Measurements from ENCODE around the gene PFKFB4. TPM values are rescaled to one million over a fixed set of nuclear protein-coding genes. Genes with fewer than 3 reads are reported as not detected.

PFKFB4 gene
- total and polyA plus RNA-seq, 2 donors (not counting 1 experiment from before 2014, with no cell fraction given): 1.3 to 3.3 TPM

- no peaks in the 10 kb centered on the region for H3K79me2 ChIP-seq (ENCODE audit: control insufficient read depth, insufficient read depth, low read length)
- intact Hi-C loops (cut with micrococcal nuclease): no loop called here
- H3K27me3 ChIP-seq (replicated peaks in 1 of 4; ENCODE audit: control extremely low read depth in 1 of 4, control insufficient read depth in 3 of 4, insufficient read depth in 4 of 4, low read length in 3 of 4): peaks cover 0 to 4% (median 0%) of the 10 kb centered on the region in 4 experiments
- no peaks in the 10 kb centered on the region for H4K20me1 ChIP-seq (ENCODE audit: control insufficient read depth, insufficient read depth, low read length, poor library complexity, severe bottlenecking)
- no peak overlapping the region for H3K4me2 ChIP-seq (replicated peaks; ENCODE audit: low read depth, low read length, poor library complexity, severe bottlenecking)
- H3K4me3 ChIP-seq (ENCODE audit: control extremely low read depth in 1 of 5, extremely low read depth in 1 of 5, insufficient read depth in 1 of 5, low read depth in 2 of 5, low read length in 4 of 5): no peak overlapping the region
- no peak overlapping the region for H3K27ac Mint-ChIP-seq
- H3K4me1 ChIP-seq (ENCODE audit: control insufficient read depth in 2 of 2, insufficient read depth in 2 of 2, low read length in 2 of 2): peaks cover 0 to 8% of the 10 kb centered on the region in 2 donors
- ChIA-PET CTCF (interaction anchor here (0.9 to 1.9 kb wide), 2 partner anchors 17 to 114 kb away, joined by 3 to 8 read pairs; no protein-coding TSS in a partner anchor), POLR2A (interaction anchor here (0.7 kb wide), 1 partner anchor 7 kb away, joined by 3 read pairs; no protein-coding TSS in a partner anchor)
- H3K27me3 Mint-ChIP-seq: peaks cover 6% of the 10 kb centered on the region
- no peak for DNase-seq
- no peak for TF ChIP-seq EZH2 (IDR thresholded peaks at IDR 0.05; ENCODE audit: borderline replicate concordance, insufficient read depth, low read depth, low read length, poor library complexity, severe bottlenecking)
- TF ChIP-seq, protein P1, sequence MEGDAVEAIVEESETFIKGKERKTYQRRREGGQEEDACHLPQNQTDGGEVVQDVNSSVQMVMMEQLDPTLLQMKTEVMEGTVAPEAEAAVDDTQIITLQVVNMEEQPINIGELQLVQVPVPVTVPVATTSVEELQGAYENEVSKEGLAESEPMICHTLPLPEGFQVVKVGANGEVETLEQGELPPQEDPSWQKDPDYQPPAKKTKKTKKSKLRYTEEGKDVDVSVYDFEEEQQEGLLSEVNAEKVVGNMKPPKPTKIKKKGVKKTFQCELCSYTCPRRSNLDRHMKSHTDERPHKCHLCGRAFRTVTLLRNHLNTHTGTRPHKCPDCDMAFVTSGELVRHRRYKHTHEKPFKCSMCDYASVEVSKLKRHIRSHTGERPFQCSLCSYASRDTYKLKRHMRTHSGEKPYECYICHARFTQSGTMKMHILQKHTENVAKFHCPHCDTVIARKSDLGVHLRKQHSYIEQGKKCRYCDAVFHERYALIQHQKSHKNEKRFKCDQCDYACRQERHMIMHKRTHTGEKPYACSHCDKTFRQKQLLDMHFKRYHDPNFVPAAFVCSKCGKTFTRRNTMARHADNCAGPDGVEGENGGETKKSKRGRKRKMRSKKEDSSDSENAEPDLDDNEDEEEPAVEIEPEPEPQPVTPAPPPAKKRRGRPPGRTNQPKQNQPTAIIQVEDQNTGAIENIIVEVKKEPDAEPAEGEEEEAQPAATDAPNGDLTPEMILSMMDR (IDR thresholded peaks at IDR 0.05): no peak
- H3K36me3 ChIP-seq (replicated peaks in 1 of 2; ENCODE audit: control extremely low read depth in 1 of 2, control insufficient read depth in 1 of 2, extremely low read depth in 1 of 2, insufficient read depth in 2 of 2, low read length in 1 of 2): no peaks in the 10 kb centered on the region
- 49% methylated on average over 6 of the region's 8 CpGs for WGBS (ENCODE audit: insufficient coverage)
- H3K9me3 Mint-ChIP-seq (ENCODE audit: insufficient read depth): no peaks in the 10 kb centered on the region
- H3K9ac ChIP-seq (ENCODE audit: low read length): no peak overlapping the region
- no peak overlapping the region for H3K27ac ChIP-seq (ENCODE audit: low read length in 2 of 2)
- no peak for ATAC-seq (ENCODE audit: low read depth)
- no peak overlapping the region for H2AFZ ChIP-seq (ENCODE audit: insufficient read depth, low read depth, low read length, poor library complexity, severe bottlenecking)
- peaks cover 4% of the 10 kb centered on the region for H3K4me1 Mint-ChIP-seq
- no peak overlapping the region for H3K4me3 Mint-ChIP-seq
- no peaks in the 10 kb centered on the region for H3K9me3 ChIP-seq (ENCODE audit: control extremely low read depth in 1 of 3, control insufficient read depth in 2 of 3, insufficient read depth in 1 of 3, low read length in 2 of 3)
Observed at GRCh38 chr3:48514431-48515227, 42.0 kb downstream of the PFKFB4 start.

DNA sequence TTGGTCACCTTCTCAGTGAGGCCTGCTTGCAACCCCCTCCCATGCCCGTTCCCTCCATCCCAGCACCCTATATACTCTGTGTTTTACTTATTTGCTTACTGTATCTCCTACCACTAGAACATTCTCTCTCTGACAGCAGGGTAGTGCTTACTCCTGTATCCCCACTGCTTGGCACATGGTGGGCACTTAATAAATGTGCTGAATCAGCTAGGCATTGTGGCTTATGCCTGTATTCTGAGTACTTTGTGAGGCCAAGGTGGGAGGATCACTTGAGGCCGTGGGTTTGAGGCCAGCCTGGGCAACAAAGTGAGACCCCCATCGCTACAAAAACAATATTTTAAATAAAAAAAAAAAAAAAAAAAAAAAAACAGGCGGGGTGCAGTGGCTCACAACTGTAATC lies 45.1 kb downstream of the PFKFB4 start:
- ChIA-PET POLR2A (no interaction called here), CTCF (interaction anchor here (1.0 to 10.6 kb wide), 4 partner anchors 42 to 111 kb away, joined by 3 to 240 read pairs (median 67); a partner anchor contains a TSS)
- H3K4me1 ChIP-seq (ENCODE audit: control insufficient read depth in 2 of 2, insufficient read depth in 2 of 2, low read length in 2 of 2): peaks cover 0 to 15% of the 10 kb centered on the region in 2 donors
- no peaks in the 10 kb centered on the region for H3K79me2 ChIP-seq (ENCODE audit: control insufficient read depth, insufficient read depth, low read length)
- no peak overlapping the region for H3K9ac ChIP-seq (ENCODE audit: low read length)
- ATAC-seq (ENCODE audit: low read depth): no peak
- H3K4me1 Mint-ChIP-seq: peaks cover 11% of the 10 kb centered on the region
- no peak overlapping the region for H3K27ac ChIP-seq (ENCODE audit: low read length in 2 of 2)
- H3K4me2 ChIP-seq (replicated peaks; ENCODE audit: low read depth, low read length, poor library complexity, severe bottlenecking): no peak overlapping the region
- DNase-seq: no peak
- H3K36me3 ChIP-seq (replicated peaks in 1 of 2; ENCODE audit: control extremely low read depth in 1 of 2, control insufficient read depth in 1 of 2, extremely low read depth in 1 of 2, insufficient read depth in 2 of 2, low read length in 1 of 2): no peaks in the 10 kb centered on the region
- intact Hi-C loops (cut with micrococcal nuclease): no loop called here
- no peaks in the 10 kb centered on the region for H3K9me3 Mint-ChIP-seq (ENCODE audit: insufficient read depth)
- WGBS (ENCODE audit: insufficient coverage): no CpG with 5 or more reads among the region's 4 CpGs
- no peak overlapping the region for H2AFZ ChIP-seq (ENCODE audit: insufficient read depth, low read depth, low read length, poor library complexity, severe bottlenecking)
- no peak for TF ChIP-seq EZH2 (IDR thresholded peaks at IDR 0.05; ENCODE audit: borderline replicate concordance, insufficient read depth, low read depth, low read length, poor library complexity, severe bottlenecking)
- TF ChIP-seq, protein P1 (IDR thresholded peaks at IDR 0.05): no peak
- H3K27me3 ChIP-seq (replicated peaks in 1 of 4; ENCODE audit: control extremely low read depth in 1 of 4, control insufficient read depth in 3 of 4, insufficient read depth in 4 of 4, low read length in 3 of 4): peaks cover 0 to 3% (median 0%) of the 10 kb centered on the region in 4 experiments
- H3K4me3 ChIP-seq (ENCODE audit: control extremely low read depth in 1 of 5, extremely low read depth in 1 of 5, insufficient read depth in 1 of 5, low read depth in 2 of 5, low read length in 4 of 5): no peak overlapping the region
- no peaks in the 10 kb centered on the region for H3K9me3 ChIP-seq (ENCODE audit: control extremely low read depth in 1 of 3, control insufficient read depth in 2 of 3, insufficient read depth in 1 of 3, low read length in 2 of 3)
- no peak overlapping the region for H3K4me3 Mint-ChIP-seq
- H3K27ac Mint-ChIP-seq: no peak overlapping the region
- H4K20me1 ChIP-seq (ENCODE audit: control insufficient read depth, insufficient read depth, low read length, poor library complexity, severe bottlenecking): no peaks in the 10 kb centered on the region
- peaks cover 3% of the 10 kb centered on the region for H3K27me3 Mint-ChIP-seq

Data from B cell (primary cell).